HepG2 (cell line): Measurements from ENCODE around the gene ARR3. TPM values are rescaled to one million over a fixed set of nuclear protein-coding genes. Genes with fewer than 3 reads are reported as not detected.

ENCODE experiments used
- ARNTL ChIP-seq: sonication (generic); formaldehyde crosslinking; IDR thresholded peaks from 2 replicates; pipeline ENCODE4 v1.4.0; 2020; ENCODE audit warnings: mild to moderate bottlenecking, missing genetic modification reagents
- BHLHE40 ChIP-seq: IDR thresholded peaks from 2 replicates; pipeline ENCODE4 v1.6.1; 2011; ENCODE audit warnings: low read length, improper control_type of control experiment
- BORCS8-MEF2B ChIP-seq: sonication (generic); formaldehyde crosslinking; IDR thresholded peaks from 2 replicates; pipeline ENCODE4 v1.8.0; 2022; ENCODE audit warnings: mild to moderate bottlenecking, missing genetic modification reagents
- BRCA1 ChIP-seq: sonication (generic); formaldehyde crosslinking; IDR thresholded peaks from 2 replicates; pipeline ENCODE4 v1.4.0; 2020; ENCODE audit warnings: missing genetic modification reagents
- CHD2 ChIP-seq: IDR thresholded peaks from 2 replicates; pipeline ENCODE4 v1.6.1; 2011; ENCODE audit warnings: low read depth, low read length, improper control_type of control experiment
- GMEB2 ChIP-seq: IDR thresholded peaks from 2 replicates; pipeline ENCODE4 v1.6.1; 2016; ENCODE audit warnings: missing biosample characterization, missing genetic modification reagents, low read depth
- HMGA1 ChIP-seq: sonication (generic); formaldehyde crosslinking; conservative IDR thresholded peaks from 2 replicates; pipeline ENCODE4 v1.4.0; 2020; ENCODE audit warnings: missing genetic modification reagents
- JUND ChIP-seq: sonication (generic); formaldehyde crosslinking; IDR thresholded peaks from 2 replicates; pipeline ENCODE4 v1.8.0; 2022; ENCODE audit warnings: mild to moderate bottlenecking, missing genetic modification reagents
- MED1 ChIP-seq: sonication (generic); formaldehyde crosslinking; IDR thresholded peaks from 2 replicates; pipeline ENCODE4 v1.4.0; 2020; ENCODE audit warnings: missing genetic modification reagents
- MTA1 ChIP-seq: sonication (generic); formaldehyde crosslinking; IDR thresholded peaks from 2 replicates; pipeline ENCODE4 v1.4.0; 2020; ENCODE audit warnings: missing genetic modification reagents, mild to moderate bottlenecking, borderline replicate concordance
- NCOR1 ChIP-seq: fragments of 200-600 bp; sonication (generic); IDR thresholded peaks from 2 replicates; pipeline ENCODE4 v1.7.0; 2017; ENCODE audit warnings: antibody characterized with exemption, low read length, borderline replicate concordance
- NR2F1 ChIP-seq, 2 experiments: fragments of 450-650 bp in 1 of 2; formaldehyde crosslinking in 1 of 2; IDR thresholded peaks; 2 replicates each; pipeline versions ENCODE4 v1.5.0 to v1.6.1; 2016 to 2020; ENCODE audit warnings: mild to moderate bottlenecking in 1 of 2, missing compliant biosample characterization in 1 of 2, missing genetic modification reagents in 1 of 2, moderate library complexity in 1 of 2
- PREB ChIP-seq: sonication (generic); formaldehyde crosslinking; IDR thresholded peaks from 2 replicates; pipeline ENCODE4 v1.4.0; 2020; ENCODE audit warnings: missing genetic modification reagents
- SIX4 ChIP-seq: sonication (generic); formaldehyde crosslinking; IDR thresholded peaks from 2 replicates; pipeline ENCODE4 v1.4.0; 2020; ENCODE audit warnings: missing genetic modification reagents
- TAF1 ChIP-seq: sonication (generic); formaldehyde crosslinking; IDR thresholded peaks from 2 replicates; pipeline ENCODE4 v1.4.0; 2020; ENCODE audit warnings: missing genetic modification reagents
- ZNF431 ChIP-seq: sonication (generic); formaldehyde crosslinking; IDR thresholded peaks from 2 replicates; pipeline ENCODE4 v1.9.0; 2022; ENCODE audit warnings: missing genetic modification reagents, low read depth, mild to moderate bottlenecking, borderline replicate concordance
- ZNF687 ChIP-seq: sonication (generic); formaldehyde crosslinking; IDR thresholded peaks from 2 replicates; pipeline ENCODE4 v1.5.1; 2020; ENCODE audit warnings: mild to moderate bottlenecking, missing genetic modification reagents, moderate library complexity
- polyA plus RNA-seq, 8 experiments: library from polyadenylated mRNA; depleted of rRNA in 3 of 8; stranded (reverse) in 7 of 8; unstranded in 1 of 8; fragments of >200 nt; fragmentation: Illumina TruSeq in 4 of 8; extraction: Trizol in 4 of 8; gene quantifications; 2 replicates each; pipeline versions ENCODE4 v1.2.1 to v1.2.3, GENCODE V29; 2011 to 2016; ENCODE audit warnings: low read depth in 4 of 8, missing spikeins in 1 of 8, mixed read lengths in 1 of 8; ENCODE audit not compliant: insufficient read depth in 1 of 8
- total RNA-seq, 5 experiments: library from RNA; depleted of rRNA; stranded (reverse); fragments of >200 nt; fragmentation: Illumina TruSeq; extraction: Trizol; gene quantifications; 2 replicates each; pipeline ENCODE4 v1.2.3, GENCODE V29; 2016; ENCODE audit warnings: low read depth in 1 of 5
- TF ChIP-seq, protein P1 (sequence below): sonication (generic); formaldehyde crosslinking; IDR thresholded peaks from 2 replicates; pipeline ENCODE4 v1.5.0; 2020; ENCODE audit warnings: mild to moderate bottlenecking, missing genetic modification reagents
- TF ChIP-seq, protein P2 (sequence below): sonication (generic); formaldehyde crosslinking; IDR thresholded peaks from 2 replicates; pipeline ENCODE4 v1.5.0; 2020; ENCODE audit warnings: missing genetic modification reagents

The ARR3 gene
- total and polyA plus RNA-seq, 2 of the 13 experiments (the other 11 are each of a cell fraction or from before 2014, with no cell fraction given) = not detected

GRCh38 chrX:70289793-70290770 is 21.9 kb downstream of the ARR3 start, which contains the start of the genes KIF4A and PDZD11 (continued):
- TF ChIP-seq, protein P1, sequence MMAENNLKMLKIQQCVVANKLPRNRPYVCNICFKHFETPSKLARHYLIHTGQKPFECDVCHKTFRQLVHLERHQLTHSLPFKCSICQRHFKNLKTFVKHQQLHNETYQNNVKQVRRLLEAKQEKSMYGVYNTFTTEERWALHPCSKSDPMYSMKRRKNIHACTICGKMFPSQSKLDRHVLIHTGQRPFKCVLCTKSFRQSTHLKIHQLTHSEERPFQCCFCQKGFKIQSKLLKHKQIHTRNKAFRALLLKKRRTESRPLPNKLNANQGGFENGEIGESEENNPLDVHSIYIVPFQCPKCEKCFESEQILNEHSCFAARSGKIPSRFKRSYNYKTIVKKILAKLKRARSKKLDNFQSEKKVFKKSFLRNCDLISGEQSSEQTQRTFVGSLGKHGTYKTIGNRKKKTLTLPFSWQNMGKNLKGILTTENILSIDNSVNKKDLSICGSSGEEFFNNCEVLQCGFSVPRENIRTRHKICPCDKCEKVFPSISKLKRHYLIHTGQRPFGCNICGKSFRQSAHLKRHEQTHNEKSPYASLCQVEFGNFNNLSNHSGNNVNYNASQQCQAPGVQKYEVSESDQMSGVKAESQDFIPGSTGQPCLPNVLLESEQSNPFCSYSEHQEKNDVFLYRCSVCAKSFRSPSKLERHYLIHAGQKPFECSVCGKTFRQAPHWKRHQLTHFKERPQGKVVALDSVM (CRISPR knock-in tag) = no peak
- TF ChIP-seq TAF1 (CRISPR knock-in tag) = peak; percentile 64; the same call in 1 of the 2 replicates
- no peak for TF ChIP-seq NR2F1 (CRISPR knock-in tag; IDR thresholded peaks at IDR 0.05)
- TF ChIP-seq MTA1 = no peak
- no peak for TF ChIP-seq SIX4 (CRISPR knock-in tag)
- no peak for TF ChIP-seq BRCA1 (CRISPR knock-in tag)
- no peak for TF ChIP-seq NCOR1
- TF ChIP-seq, protein P2, sequence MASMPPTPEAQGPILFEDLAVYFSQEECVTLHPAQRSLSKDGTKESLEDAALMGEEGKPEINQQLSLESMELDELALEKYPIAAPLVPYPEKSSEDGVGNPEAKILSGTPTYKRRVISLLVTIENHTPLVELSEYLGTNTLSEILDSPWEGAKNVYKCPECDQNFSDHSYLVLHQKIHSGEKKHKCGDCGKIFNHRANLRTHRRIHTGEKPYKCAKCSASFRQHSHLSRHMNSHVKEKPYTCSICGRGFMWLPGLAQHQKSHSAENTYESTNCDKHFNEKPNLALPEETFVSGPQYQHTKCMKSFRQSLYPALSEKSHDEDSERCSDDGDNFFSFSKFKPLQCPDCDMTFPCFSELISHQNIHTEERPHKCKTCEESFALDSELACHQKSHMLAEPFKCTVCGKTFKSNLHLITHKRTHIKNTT = no peak
- TF ChIP-seq CHD2 = no peak
- peak; percentile 81; the same call in 1 of the 2 replicates for TF ChIP-seq BORCS8-MEF2B (CRISPR knock-in tag)
- peak; percentile 68 for TF ChIP-seq ZNF687
- TF ChIP-seq BHLHE40 = no peak
- TF ChIP-seq MED1 (CRISPR knock-in tag) = no peak
- no peak for TF ChIP-seq PREB (CRISPR knock-in tag)
- TF ChIP-seq ARNTL = no peak
- TF ChIP-seq JUND (CRISPR knock-in tag) = no peak
- no peak for TF ChIP-seq HMGA1 (CRISPR knock-in tag)
- TF ChIP-seq GMEB2 (CRISPR knock-in tag) = peak; percentile 44; the same call in 1 of the 2 replicates
- no peak for TF ChIP-seq ZNF431 (CRISPR knock-in tag)
